ENCODE data around the gene HDDC3.
"Not testable (repeated sequence)": the region's sequence is repeated elsewhere in the genome, so short reads cannot be mapped to it uniquely, and the experiment has no call there.

HDDC3 gene

GRCh38 chr15:90909976-90910375 lies 22.4 kb downstream of the HDDC3 start:
- DNase-seq (ENCODE audit: low read depth in 2 of 2) = no peak

GRCh38 chr15:90909449-90909848 lies 22.9 kb downstream of the HDDC3 start:
- DNase-seq (ENCODE audit: low read depth in 2 of 2) = not testable (repeated sequence)

- DNase-seq (ENCODE audit: low read depth in 2 of 2) = no peak
These were observed 24.4 kb downstream of the HDDC3 start for GRCh38 chr15:90907838-90908507.

- no peak for DNase-seq (ENCODE audit: low read depth in 2 of 2)
These were observed 25.2 kb downstream of the HDDC3 start for GRCh38 chr15:90907051-90907660.

- DNase-seq (ENCODE audit: low read depth in 2 of 2) = no peak
These were observed 26.0 kb downstream of the HDDC3 start for GRCh38 chr15:90906181-90906849.

GRCh38 chr15:90905306-90906180 lies 26.8 kb downstream of the HDDC3 start:
- no peak for DNase-seq (ENCODE audit: low read depth in 2 of 2)

- no peak for DNase-seq (ENCODE audit: low read depth in 2 of 2)
These were observed 27.6 kb downstream of the HDDC3 start for GRCh38 chr15:90904746-90905145.

GRCh38 chr15:90903733-90904536 lies 28.4 kb downstream of the HDDC3 start:
- no peak for DNase-seq (ENCODE audit: low read depth in 2 of 2)

GRCh38 chr15:90902840-90903732 lies 29.3 kb downstream of the HDDC3 start, which contains the start of gene MAN2A2:
MAN2A2 (plus strand) TSS chr15:90903302; CDS start chr15:90904208, 906 bp downstream.
- peak; percentile 66 to 68 for DNase-seq (ENCODE audit: low read depth in 2 of 2)

GRCh38 chr15:90902040-90902839 lies 30.1 kb downstream of the HDDC3 start:
- DNase-seq (ENCODE audit: low read depth in 2 of 2) = peak; percentile 46 to 58

- no peak for DNase-seq (ENCODE audit: low read depth in 2 of 2)
These were observed 30.9 kb downstream of the HDDC3 start for GRCh38 chr15:90901175-90902039.

GRCh38 chr15:90897131-90897655 lies 35.2 kb downstream of the HDDC3 start:
- not testable (repeated sequence) for DNase-seq (ENCODE audit: low read depth in 2 of 2)

GRCh38 chr15:90895571-90896117 lies 36.7 kb downstream of the HDDC3 start:
- DNase-seq (ENCODE audit: low read depth in 2 of 2) = no peak

GRCh38 chr15:90893175-90894090 lies 38.9 kb downstream of the HDDC3 start:
- no peak for DNase-seq (ENCODE audit: low read depth in 2 of 2)

- no peak for DNase-seq (ENCODE audit: low read depth in 2 of 2)
These were observed 39.7 kb downstream of the HDDC3 start for GRCh38 chr15:90892498-90893174.

GRCh38 chr15:90892023-90892422 lies 40.3 kb downstream of the HDDC3 start:
- no peak for DNase-seq (ENCODE audit: low read depth in 2 of 2)
